ENCODE data around the gene KLF14.
"Not testable (repeated sequence)": the region's sequence is repeated elsewhere in the genome, so short reads cannot be mapped to it uniquely, and the experiment has no call there.

The KLF14 gene

DNA sequence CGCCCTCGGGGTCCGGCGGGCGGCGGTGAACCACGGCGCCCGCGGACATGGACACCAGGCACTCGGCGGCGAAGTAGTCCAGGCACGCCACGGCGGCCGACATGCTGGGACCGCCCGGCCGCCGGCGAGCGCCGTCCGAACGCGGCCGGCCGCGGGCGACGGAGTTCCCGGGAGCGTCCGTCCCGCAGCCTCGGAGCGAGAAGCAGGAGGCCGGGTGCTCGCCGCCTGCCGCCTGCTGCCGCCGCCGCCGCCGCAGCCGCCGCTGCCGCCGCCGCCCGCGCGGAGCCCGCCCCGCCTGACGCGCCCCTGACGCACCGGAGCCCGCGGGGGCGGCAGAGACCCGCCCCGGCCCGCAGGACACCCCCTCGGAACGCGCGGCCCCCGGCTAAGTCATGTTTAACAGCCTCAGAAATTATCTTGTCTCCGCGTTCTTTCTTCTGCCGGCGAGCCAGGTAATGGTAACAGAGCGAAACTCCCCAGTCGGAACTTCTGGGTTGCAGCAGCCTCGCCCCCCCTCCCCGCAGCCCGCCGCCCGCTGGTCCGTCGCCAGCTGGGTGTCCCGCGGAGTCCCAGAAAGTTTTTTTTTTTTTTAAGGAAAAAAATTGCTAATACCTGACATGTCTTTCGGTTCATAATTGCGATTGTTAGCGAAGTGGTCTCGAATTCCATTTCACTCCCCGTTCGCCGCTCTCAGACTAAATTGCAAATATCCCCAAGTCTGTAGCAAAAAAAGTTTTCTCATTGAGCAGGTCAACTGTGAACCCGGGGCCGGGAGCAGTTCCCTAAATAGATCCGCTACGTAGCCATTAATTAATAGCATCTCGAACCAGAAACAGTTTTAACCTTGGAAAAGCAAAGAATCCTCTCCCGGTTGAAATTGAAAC is at the start of gene KLF14:
Gene KLF14 (minus strand): TSS at position 277 of the 884 bp plus-strand sequence. CDS start 174 bp downstream, at position 103.
- DNase-seq (ENCODE audit: low spot score): no peak

DNA sequence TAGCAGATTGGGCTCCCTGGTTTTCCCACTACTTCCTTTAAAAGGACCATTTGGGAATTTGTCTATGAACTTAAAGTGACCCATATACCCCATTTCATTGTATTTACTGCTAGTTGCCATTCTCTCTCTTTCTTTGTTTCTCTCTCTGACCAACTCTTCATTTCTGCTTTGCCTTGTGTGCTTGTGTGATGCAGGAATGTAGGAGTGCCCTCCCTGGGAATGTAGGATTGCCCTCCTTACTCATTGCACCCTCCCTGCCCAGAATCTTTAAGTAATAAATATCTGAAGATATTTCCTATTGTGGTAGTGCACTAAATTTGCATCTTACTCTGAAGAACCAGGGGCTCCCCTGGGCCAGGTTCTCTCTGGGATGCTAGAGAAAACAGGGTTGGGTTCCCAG is 47.3 kb upstream of the KLF14 start:
- DNase-seq (ENCODE audit: low spot score): no peak

DNA sequence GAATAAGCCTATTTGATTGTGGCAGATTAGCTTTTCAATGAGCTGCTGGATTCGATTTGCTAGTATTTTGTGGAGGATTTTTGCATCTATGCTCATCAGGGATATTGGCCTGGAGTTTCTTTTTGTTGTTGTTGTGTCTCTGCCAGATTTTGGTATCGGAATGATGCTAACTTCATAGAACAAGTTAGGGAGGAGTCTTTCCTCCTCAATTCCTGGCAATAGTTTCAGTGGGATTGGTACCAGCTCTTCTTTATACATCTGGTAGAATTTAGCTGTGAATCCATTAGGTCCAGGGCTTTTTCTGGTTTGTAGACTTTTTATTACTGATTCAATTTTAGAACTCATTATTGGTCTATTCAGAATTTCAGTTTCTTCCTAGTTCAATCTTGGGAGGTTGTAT is 43.4 kb upstream of the KLF14 start:
- DNase-seq (ENCODE audit: low spot score): no peak

DNA sequence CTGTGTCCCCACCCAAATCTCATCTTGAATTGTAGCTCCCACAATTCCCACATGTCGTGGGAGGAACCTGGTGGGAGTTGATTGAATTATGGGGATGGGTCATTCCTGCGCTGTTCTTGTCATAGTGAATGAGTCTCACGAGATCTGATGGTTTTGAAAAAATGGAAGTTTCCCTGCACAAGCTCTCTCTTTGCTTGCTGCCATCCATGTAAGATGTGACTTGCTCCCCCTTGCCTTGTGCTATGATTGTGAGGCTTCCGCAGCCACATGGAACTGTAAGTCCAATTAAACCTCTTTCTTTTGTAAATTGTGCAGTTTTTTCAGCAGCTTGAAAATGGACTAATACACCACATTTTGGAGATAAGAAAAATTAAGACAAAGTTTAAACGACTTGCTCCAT is 38.4 kb upstream of the KLF14 start:
- DNase-seq (ENCODE audit: low spot score): not testable (repeated sequence)

DNA sequence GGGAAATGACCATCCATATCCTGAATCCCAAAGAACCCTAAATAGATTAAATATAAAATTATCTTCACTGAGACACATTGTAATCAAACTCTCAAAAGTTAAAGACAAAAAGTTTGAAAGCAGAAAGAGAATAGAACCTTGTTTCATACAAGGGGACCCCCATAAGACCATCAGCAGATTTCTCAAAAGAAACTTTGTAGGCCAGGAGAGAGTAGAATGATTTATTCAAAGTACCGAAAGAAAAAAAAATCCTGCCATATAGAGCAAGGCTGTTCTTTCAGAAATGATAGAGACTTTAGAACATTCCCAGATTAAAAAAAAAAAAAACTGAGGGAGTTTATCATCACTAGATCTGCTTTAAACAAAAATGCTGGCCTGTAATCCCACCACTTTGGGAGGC is 34.8 kb upstream of the KLF14 start:
- no peak for DNase-seq (ENCODE audit: low spot score)

DNA sequence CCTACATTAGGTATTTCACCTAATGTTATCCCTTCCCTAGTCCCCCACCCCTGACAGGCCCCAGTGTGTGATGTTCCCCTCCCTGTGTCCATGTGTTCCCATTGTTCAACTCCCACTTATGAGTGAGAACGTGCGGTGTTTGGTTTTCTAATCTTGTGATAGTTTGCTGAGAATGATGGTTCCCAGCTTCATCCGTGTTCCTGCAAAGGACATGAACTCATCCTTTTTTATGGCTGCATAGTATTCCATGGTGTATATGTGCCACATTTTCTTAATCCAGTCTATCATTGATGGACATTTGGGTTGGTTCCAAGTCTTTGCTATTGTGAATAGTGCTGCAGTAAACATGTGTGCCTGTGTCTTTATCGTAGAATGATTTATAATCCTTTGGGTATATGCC is 30.6 kb upstream of the KLF14 start:
- DNase-seq (ENCODE audit: low spot score): not testable (repeated sequence)

DNA sequence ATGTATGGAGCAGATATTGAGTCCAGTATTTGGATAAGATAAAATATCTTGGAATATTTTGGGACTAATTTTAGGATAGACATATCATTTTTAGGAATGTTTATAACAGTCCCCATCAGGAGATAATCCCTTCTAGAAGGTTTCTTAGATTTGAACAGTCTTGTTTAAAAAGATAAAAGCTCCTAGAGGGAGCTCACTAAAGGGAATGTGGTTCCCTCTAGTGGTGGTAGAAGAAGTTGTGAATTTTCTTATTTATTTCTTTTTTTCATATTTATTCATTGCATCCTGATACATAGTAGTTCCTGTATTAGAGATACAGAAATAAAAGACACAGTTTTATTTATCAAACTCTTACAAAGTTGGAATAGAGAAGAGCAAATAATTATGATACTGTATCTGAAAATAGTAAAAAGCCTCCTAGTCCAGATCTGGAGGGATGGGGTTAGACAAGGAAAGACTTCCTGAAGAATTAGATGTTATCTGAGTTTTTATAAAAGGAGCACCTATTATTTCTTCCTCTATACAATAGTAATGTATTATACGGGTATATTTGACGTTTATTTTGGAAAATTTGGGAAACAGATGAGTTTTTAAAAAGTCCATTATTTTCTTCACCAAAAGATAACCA is 24.5 kb upstream of the KLF14 start:
- peak; percentile 32 for DNase-seq (ENCODE audit: low spot score)

DNA sequence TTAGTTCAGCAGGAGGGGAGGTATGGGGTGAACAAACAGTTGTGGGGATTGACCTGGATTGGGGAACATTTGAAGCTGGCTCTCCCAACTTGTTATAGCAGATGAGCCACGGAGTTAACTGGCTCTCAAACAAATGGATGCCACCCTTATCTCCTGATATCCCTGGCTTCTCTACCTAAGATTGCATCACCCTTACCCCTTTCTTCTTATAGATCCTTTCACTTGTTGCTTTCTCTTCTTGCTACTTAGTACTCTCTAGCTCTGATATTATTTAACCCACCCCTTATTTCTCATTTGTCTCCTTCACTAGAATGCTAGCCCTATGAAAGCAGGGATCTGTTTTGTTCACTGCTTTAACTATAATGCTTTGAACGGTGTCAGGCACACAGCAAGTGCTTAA is 22.3 kb upstream of the KLF14 start:
- DNase-seq (ENCODE audit: low spot score): no peak

DNA sequence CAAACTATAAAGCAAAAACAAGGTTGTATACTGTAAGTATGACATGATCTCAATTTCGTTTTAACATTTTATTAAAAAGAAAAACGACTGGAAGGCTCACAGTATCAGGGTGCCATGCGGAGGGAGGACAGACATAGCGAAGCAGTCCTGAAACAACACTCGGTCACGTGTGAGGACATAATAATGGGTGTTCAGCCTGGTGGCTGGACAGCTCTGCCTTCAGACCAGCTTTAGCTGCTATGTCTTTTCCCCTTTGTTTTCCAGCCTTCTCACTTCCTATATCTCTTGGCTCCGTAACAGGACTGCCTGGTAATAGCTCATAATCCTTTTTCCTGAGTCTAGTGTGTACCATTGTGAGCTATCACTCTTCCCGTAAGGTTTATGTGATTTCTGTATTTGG is 18.4 kb upstream of the KLF14 start:
- no peak for DNase-seq (ENCODE audit: low spot score)

DNA sequence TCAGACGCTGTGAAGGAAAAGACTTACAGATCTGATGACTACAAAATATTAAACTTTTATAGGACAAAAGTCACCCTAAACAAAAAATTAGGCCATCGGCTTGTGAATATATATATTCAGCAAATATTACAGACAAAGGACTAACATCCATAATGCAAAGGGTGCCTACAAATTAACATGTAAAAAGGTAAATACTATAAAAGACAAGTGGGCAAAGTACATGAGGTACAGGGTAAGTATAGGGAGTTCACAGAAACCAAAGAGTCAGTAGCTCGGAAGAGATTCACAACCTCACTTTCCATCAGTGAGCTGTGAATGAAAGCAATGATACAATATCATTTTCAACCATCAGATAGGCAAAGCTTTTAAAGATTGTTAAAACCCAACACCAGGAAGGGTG is 16.7 kb upstream of the KLF14 start:
- no peak for DNase-seq (ENCODE audit: low spot score)

DNA sequence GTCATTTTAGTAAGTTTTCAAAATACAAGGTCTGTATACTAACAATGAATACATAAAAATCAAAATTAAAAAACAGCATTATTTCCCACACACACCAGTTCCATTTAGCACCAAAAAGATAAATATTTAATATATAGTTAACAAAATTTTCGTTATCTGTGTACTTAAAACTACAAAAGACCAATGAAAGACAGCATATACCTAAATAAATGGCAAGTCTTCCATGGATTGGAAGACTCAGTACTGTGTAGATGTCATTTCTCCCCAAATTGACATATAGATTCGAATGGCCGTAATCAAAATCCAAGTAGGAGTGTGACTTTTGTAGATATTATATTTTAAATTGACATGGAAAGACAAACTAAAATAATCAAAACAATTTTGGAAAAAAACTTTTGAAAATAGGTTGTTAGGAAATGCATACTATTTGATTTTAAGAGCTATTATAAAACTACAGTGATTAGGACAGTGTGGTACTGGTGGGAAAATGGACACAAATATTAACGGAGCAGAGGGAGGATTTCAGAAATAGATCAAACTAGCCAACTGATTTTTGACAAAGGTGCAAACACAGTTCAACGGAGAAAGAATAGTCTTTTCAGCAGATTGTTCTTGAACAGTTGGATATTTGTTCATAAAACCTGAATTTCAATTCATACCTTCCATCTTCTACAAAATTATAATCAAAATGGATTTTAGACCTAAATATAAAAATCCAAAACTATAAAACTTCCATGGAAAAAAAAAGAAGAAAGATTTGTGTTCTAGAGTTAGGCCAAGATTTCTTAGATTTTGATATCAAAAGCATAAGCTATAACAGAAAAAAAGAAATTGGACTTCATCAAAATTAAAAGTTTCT is 14.8 kb upstream of the KLF14 start:
- no peak for DNase-seq (ENCODE audit: low spot score)

DNA sequence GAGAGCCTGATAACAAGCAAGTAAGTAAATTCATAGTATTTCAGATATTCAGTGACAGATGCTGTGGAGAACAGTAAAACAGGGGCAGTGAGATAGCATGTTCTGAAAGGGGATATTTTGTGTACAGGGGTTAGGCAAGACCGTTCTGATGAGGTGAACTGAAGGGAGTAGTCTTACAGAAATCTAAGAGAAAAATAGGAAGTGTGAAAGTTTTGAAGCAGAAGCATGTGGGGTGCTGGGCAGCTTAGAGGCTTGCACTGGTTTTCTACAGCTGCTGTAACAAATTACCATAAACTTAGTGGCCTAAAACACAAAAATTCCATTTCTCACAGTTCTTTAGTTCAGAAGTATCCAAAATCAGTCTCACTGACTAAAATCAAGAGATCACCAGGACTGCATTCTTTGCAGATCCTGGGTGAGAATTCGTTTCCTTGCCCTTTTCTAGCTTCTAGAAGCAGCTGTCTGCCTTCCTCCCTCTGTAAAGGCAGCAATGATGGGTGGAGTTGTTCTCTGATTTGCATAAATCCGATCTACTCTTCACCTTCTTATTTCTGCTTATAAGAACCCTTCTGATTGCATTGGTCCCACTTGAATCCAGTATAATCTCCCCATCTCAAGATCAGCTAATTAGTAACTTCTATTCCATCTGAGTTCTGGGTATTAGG is 7.5 kb upstream of the KLF14 start:
- DNase-seq (ENCODE audit: low spot score): no peak

DNA sequence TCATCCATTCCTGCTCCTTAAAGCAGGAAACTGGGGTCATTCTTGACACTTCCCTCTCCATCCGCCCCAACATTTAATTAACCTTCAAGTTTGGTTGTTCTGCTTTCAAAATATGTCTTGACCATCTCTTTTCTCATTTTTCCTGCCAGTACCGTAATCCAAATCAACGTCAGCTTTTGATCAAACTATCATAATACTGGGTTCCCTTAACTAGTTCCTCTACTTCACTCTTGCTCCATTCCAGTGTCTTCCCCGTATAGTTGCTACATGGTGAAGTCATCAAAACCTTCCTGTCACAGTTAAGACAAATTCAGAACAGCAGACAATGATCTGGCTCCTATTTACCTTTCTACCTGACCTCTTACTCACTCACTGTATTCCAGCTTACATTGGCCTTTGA is 6.6 kb upstream of the KLF14 start:
- no peak for DNase-seq (ENCODE audit: low spot score)

DNA sequence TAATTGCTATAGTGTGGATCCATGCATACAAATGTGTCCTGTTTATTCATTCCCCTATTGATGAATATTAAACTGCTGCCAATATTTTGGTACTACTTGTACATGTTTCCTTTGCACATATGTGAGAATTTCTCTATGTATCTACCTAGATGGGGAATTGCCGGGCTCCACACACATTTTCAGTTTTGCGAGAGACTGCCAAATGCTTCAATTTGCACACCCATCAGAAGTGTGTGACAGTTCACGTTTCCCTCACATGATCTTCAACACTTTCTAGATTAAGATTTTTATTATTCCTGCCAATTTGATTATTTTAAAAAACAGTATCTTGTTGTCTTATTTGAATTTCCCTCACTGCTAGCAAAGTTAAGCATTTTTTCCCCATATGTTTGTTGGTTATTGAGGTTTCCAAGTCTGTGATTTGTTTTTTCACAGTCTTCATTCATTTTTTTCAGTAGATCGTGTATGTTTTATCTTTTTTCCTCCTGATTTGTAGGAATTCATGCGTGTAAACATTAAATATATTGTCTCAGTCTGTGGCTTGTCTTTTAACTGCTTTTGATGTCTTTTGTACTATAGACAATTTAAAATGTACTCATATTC is 2.4 kb upstream of the KLF14 start:
- DNase-seq (ENCODE audit: low spot score): no peak

DNA sequence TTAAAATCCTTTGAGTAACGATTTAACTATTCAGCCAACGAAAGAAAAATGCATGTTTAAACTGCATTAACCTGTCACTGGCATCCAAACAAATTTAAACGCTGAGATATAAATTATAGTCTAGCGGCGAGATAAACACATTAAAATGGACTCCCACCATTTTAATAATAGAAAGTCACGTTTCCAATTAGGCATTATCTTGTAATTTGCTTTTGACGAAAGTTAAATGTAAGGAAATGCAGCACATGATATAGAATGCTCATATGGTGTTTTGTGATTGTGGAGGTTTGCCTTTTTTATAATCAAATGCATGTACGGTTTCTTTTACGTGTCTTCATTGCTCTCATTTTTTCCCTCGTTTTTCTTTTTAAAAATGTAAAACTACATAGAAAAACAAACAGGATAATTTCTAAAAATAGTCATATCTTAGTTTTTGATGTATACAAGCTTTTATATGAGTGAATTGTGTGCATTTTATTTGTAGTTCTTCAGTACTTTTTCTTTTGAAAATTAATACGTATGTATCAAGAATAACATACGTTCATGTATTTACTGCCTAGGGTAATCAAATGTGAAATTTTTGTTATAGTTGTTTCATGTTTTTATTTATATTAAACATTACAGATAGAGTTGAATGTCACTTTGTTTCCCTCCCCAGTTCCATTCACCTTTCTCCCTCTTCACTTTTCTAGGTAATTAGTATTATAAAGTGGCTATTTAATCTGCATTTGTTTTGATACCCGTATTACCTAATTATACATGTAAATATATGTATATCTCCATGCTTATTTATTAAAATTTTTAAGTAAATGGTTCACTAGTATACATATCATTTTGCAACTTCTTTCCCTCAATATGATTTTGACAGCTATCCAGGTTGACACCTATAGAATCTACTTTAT is 1.1 kb upstream of the KLF14 start:
- DNase-seq (ENCODE audit: low spot score): no peak

DNA sequence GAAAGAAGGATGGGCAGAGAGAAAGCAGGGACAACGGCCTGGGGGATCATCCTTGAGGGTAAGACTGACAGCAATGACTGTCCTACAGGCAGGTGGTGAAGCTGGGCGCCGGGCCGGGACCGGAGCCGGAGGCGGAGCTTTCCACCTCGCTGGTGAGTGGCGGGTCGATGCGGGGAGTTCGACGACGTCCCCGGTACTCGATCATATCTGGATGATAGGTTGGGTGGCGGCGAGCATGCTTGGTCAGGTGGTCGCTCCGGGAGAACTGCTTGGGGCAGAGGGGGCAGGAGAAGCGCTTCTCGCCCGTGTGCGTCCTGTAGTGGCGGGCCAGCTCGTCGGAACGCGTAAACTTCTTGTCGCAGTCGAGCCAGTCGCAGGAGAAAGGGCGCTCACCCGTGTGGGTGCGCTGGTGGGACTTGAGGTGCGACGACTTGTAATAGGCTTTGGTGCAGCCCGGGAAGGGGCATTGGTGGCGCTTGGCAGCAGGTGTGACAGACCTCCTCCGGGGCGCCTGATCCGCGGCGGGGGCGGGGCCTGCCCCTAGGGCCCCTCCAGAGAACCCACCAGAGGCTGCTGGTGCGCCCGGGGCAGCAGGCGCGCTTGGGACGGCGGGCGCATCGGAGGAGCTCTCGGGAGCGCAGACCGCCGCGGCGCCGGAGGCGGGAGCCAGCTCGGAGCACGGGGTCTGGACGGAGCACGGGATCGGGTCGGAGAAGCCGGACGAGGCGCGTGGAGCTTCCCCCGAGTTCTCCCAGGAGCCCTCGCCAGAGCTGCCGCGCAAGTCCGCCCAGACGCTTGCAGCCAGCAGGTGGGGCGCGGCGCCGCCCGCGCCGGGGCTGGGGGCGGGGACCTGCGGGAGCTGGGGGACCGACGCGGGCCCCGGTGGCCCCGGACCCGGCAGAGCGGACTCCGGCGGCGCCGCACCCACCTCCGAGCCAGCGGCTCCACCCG is 752 bp downstream of the KLF14 start:
- no peak for DNase-seq (ENCODE audit: low spot score)

DNA sequence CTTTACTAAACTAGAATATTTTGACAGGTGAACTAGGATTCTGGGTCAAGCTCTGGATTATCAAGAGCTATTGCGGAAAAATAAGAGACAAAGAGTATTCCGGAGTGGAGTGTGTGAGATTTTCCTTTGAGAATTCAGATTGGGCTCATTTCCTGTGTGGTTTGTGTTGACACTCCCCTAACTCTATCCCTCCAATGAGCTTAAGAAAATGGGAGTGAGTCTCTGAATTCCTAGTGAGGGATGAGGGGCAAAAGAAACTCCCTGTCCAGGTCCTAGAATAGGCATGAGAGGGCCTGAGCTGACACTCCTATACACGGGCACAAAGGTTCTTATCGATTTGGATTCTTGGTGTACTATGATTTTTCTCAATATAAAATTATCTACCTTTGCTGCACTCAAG is 10.2 kb downstream of the KLF14 start:
- no peak for DNase-seq (ENCODE audit: low spot score)

DNA sequence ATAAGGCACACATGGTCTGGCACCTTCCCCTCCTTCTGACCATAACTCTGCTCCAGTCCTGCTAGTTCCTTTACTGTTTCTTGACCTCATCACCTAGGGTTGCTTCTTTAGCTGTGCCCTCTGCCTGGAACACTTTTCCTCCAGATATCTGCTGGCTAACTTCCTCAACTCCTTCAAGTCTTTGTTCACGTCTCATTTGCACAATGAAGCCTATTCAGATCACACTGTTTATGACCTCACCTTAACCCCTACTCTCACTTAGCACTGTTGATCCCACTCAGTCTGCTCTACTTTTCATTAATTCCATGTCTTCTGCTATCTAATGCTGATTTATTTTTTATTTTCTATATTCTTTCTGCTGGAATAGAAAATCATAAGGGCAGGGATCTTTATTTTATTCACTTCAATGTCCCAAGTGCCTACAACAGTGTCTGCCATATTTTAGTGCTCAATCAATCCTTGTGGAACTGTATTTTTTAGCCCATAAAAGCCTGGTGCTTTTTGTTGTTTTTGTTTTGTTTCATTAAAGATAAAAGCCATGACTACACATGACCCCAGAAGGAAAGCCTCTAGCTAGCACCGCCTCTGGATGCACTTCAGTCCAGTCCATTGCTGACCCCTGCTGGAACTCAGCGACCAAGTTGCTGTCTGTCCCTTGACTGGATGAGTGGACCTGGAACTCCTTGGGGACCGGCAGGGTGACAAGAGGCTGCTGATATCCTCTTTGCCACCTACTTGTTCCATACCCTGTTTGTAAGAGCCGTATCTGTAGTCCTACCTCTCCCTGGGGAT is 12.3 kb downstream of the KLF14 start:
- DNase-seq (ENCODE audit: low spot score): peak; percentile 13

DNA sequence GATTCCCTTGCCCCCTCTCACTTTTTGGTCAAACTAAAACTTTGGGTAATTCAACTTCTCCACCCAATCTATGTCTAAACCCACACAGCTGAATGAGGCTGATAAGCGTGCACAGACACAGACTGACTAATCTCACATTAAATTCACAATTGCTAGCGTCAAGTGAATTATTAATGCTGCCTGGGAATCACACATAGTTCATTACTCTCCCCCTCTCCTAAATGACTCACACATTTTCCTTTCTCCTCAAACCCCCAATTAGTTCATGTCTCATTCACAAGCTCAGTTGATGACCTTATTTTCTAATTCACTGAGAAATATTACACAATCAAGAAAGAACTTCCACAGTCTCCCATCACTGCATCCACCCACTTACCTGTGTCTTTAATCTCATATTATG is 14.5 kb downstream of the KLF14 start:
- no peak for DNase-seq (ENCODE audit: low spot score)

Measured in activated CD4-positive, alpha-beta T cell treated with anti-CD3 and anti-CD28 coated beads, Interleukin-2, Interleukin-4, amounts not matched to agents 100 ng/mL and 50 ng/mL, durations not matched to agents 16 hours and 8 hours (primary cell).